Activated CD4-positive, alpha-beta T cell treated with anti-CD3 and anti-CD28 coated beads, Interleukin-2, amount 50 U/mL, for 16 hours (primary cell): ENCODE measurements around the gene PDLIM4.
A peak's percentile ranks its signal among the peaks of the same experiment; 100 is the strongest.

Experiments
- DNase-seq: peaks from one replicate; pipeline ENCODE4 v3.0.0-alpha.2; 2020

Gene PDLIM4

DNA sequence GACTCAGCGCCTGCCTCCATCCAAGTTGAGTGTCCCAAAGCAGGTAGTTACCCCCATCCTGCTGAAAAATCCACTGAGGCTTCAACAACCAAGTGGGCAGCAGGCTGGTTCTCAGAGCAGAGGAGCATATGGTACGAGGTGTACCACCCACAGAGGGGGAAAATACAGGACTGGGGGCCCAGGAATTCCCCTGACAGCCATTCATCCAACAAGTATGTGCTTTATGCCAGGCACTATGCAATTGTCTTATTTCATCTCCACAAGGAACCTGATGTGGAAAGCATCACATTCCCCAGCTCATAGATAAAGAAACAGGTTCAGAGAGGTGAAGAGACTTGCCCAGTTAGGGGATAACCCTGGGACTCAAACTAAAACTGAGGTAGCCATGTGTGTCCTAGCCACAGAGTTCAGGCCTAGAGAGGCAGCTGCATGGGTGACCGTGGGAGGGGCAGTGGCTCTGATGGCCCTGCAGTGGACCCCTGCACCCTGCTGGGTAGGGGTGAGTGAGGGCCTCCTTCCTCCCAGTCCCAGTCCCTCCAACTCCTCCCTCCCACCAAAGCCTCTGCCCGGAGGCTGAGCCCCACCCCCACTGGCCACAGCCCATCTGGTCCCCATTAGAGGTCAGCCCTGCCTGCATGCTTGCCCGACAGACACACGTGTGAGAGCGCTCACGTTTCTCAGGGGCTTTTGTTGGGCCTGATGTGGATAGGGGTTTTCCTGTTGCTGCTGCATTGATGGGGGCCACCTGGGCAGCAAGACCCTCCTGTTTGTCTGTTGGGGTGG, 11.5 kb downstream of the PDLIM4 start:
- DNase-seq, result no peak

DNA sequence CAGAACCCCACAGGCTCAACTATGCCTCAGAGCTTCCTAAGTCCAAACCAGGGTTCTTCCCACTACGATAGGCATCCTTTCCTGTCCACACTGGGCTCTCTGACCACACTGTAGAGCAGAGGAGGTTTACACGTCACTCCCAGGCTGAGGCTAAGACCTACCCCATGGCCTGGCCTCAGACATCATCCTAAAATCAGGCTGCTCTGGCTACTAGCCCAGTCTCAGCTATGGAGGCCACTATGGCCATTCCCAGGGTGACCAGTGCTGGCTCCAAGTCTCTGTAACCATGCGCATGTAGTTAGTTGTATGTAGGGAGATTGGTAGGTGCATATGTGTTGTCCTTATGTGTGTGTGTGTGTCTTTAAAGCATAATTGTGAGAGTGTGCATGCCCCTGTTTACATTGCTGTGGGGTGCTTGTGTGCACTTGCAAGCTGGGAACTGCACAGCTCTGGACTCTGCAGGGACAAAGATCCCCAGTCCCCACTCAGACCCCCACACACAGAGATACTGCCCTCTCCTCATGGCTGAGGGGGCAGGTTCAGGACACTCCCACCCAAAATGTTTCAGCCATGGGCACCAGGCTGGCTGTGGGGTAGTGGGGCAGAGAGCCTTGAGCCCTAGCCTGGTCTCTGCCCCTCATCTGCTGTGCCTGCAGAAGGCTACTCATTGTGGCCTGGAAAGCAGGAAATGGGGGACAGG, 12.3 kb downstream of the PDLIM4 start:
- no peak for DNase-seq

DNA sequence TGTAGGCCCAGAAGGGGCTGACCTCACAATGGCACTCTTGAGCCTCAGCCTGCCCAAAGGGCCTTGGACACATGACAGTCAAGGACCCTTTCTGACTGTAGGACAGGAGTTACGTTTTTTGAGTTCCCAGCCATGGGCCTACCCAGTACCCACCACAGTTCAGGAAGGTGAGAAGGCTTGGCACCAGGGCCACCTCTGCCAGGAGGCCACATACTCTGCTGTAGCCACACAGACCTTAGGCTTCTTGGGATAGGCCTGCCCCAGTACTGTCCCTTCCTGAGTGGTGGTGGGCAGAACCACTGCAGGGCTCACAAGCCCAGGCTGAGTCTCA, 12.8 kb downstream of the PDLIM4 start:
- DNase-seq, result no peak

DNA sequence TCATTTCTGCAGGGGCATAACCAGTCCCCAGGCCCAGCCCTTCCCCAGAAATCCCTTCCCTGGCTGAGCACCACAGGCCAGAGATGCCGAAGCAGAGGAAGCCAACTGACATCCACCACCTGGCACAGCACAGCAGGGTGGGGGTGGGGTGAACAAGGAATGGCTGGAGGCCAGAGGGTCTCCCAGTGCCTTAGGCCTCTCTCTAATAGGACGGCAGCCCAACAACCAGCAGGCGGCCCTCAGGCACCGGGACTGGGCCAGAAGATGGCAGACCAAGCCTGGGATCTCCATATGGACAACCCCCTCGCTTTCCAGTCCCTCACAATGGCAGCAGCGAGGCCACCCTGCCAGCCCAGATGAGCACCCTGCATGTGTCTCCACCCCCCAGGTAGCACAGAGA, 13.2 kb downstream of the PDLIM4 start:
- no peak for DNase-seq

DNA sequence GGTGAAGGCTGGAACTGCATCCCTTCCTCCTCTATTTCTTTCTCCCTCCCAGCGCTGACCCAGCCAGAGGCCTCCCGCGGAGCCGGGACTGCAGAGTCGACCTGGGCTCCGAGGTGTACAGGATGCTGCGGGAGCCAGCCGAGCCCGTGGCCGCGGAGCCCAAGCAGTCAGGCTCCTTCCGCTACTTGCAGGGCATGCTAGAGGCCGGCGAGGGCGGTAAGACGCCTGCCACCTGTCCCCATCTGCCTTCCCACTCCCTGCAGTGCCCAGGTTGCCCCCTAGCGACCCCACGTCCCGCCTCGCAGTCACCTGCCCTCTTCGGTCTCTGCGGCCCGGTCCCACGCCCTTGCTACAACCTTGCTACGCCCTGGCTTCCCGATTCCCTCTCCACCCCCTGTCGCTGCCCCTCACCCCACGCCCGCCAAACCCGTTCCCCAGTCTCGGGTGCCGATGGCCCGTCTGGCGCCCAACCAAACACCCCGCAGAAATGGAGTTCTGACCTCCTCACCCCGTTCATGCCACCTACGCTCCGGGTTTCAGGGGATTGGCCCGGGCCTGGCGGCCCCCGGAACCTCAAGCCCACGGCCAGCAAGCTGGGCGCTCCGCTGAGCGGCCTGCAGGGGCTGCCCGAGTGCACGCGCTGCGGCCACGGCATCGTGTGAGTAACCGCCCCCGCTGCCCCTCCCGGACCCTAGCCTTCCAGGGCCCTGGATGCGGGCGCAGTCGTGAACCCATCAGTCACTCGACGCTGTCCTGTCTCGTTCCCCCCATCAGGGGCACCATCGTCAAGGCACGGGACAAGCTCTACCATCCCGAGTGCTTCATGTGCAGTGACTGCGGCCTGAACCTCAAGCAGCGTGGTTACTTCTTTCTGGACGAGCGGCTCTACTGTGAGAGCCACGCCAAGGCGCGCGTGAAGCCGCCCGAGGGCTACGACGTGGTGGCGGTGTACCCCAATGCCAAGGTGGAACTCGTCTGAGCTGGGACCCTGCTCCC, 14.1 kb downstream of the PDLIM4 start:
- no peak for DNase-seq

DNA sequence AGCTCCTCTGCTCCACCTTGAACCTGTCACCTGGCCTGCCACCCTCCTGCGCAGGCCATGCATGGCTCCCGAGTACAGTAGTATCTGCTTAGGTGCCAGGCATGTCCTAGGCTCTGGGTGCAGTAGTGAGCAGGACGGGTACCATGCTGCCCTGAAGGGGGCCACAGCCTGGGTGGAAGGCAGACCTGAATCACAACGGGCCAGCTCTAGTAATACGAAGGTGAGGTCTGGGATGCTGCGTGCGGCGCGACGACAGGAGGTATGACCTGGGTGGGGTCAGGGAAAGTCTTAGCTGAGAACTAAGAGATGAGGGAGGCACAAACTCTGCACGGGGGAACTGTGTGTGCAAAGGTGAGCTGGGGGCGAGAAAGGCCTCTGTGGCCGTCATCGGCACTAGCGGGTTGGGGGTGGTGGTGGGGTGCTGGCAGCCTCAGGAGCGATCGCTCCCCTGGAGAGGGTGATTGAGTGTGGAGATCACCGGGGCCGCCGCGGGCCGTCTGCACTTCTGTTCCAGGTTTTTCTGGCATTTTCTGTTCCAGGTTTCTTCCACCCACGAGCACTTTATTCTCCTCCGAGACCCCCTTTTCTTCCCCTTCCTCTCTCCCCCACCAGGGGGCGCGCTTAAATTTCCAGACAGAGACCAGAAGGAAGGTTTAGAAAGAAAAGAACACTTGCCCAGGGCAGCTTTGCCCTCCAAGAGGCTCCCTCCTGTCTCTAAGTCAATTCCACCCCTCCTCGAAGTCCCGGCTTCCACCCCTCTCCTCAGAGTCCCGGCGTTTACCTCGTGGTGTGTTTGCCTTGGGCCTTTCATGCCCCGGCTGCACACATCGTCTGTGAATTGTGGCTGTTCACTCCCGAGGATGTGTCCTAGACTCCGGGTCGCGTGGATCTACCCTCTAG, 15.1 kb downstream of the PDLIM4 start:
- peak; percentile 69 for DNase-seq

DNA sequence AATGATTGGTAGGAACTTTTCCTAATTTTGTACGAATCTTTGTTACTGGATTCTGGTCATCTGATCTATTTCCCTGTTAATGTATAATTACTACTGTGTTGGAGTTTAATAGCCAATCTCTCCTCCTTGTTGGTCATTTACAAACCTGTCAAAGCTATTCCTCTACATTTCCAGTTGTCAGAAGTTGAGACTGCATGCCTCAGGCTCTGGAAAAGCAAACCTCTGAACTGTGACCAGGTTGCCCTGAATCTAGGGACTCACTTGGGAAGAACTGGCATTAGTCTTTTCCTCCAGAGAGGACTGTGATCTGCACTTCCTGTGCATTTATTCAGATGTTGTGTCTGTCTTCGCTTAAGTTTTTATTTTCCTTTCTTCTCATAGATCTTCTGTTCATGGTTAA, 16.1 kb downstream of the PDLIM4 start:
- no peak for DNase-seq

DNA sequence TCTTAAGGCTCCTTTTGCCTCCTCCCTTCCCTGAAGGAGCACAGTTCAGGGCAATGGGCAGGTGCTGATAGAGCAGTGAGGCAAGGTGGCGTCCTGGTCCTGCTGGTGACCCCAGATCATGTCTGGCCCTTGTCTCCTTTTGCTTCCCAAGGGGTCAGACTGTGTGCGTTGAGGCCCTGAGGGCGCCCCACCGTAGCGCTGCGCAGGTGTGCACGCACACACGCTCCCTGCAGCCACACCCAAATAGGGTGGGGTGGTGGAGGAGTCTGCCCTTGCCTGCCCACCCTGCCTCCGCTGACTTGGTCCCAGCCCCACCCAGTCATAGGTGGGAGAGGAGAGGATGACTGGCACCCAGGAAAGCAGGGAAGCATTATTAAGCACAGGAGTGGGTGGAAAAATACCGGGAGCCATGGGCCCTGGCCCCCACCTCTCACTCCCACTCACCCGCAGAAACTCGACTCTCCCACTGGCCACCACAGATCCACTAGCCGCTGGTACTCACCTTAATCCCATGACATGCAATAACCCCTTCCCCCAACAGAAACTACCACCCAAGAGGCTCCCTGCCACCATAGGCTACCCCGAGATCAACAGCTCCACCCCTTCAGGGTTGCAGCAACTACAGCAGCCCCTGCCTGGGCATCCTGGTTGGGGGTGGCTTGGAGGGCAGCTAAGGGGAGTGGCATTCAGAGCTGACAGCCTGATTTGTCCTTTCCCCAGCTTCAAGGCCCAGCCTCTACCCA, 16.7 kb downstream of the PDLIM4 start:
- no peak for DNase-seq

DNA sequence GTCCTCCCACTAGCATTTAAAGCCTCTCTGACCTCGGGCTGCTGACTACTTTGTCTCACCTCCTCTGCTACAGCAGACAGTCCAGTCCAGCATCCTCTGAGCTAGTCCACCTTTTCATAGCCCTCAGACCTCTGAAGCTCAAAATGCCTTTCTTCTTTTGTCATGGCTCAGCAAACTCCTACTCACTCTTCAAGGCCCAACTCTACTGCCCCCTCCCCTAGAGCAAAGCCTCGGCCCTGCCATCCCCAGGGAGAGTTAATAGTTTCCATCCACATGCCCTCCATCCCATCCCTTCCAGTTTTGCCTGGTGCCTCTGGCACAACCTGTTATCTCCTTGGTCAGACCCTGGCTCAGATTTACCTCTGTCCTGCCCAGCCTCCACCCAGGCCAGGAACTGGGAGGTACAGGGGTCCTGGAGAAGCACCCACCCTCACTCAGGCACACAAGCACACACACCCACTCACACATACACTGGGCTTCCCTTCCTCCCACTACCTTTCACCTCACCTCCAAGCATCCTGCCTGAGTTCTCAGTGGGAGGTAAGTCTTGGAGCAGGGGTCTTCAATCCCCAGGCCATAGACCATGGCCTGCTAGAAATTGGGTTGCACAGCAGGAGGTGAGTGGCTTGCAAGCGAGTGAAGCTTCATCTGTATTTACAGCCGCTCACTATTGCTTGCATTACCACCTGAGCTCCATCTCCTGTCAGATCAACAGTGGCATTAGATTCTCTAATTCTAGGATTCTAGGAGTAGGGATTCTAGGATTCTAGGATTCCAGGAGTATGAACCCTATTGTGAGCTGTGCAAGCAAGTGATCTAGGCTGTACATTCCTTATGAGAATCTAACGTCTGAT, 18.1 kb downstream of the PDLIM4 start:
- no peak for DNase-seq

DNA sequence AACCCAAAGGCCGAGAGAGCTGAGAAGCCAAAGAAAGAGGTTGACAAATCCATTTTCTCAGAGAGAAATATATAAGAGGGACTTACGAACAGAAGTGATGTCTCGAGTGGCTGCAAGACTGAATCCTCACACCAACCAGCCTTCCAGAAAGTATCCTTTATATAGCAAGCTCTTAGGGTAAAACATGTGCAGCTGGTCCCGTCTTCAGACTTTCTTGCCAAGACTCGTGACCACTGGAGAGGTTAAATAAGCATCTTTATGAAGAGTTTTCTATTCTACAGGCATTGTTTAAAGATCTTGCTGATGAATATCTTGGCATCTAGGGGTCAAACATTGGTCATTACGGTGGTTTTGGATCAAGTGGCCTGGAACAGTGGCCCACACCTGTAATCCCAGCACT, 19.8 kb downstream of the PDLIM4 start:
- no peak for DNase-seq

DNA sequence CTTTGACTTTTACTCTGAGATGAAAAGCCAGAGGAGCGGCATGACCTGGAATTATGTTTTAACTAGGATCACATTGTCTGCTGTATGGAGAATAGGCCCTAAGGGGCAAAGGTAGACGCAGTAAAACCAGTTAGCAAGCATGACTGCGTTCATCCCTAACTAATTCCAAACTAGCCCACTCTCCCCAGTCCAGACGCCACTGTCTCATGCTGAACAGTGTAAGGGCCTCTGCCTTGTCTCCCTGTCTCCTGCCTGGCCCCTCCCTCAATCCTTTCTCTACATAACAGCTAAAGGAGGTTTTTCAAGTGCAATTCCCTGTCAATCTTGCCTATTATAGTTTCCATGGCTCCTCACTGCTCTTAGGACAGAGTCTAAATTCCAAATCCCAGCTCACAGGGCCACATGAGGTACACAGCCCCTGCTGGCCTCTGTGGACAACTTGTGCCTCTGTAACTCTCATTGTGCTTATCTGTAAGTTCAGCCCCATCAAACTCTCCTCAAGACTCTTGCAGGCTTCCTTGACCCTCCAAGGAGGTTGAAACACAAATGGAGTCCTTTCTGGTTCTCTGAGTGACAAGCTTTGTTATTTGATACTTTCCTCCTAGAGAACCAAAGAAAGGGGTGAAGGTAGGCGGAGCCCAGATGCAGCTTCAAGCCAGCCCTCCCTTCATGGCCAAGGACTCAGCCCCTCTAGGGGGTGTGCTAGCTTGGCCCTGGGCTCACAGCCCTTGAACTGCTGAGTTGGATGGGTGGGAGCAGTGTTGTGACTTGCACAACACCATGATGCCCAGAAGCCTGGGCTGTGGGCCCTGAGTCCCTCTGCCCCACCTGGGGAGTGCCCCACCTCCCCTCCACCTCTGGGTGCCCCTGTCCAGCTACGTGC, 20.7 kb downstream of the PDLIM4 start:
- no peak for DNase-seq

DNA sequence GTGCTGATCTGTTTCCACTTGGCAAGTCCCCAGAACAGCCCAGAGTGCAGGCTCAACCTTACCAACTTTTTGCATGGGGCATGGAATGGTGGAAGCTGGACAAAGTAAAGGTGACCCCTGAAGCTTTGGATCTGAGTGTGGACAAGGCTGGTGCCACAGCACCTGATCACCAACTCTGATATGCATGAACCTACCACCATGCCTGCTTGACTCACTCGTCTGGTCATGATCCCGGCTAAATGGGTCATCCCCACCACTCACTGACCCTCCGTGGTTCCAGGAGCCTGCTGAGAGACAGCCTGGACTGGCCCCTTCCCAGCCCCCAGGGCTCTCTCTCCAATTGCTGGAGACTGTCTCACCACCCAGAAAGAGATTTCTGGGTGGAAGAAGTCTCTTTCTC, 22.3 kb downstream of the PDLIM4 start:
- no peak for DNase-seq

DNA sequence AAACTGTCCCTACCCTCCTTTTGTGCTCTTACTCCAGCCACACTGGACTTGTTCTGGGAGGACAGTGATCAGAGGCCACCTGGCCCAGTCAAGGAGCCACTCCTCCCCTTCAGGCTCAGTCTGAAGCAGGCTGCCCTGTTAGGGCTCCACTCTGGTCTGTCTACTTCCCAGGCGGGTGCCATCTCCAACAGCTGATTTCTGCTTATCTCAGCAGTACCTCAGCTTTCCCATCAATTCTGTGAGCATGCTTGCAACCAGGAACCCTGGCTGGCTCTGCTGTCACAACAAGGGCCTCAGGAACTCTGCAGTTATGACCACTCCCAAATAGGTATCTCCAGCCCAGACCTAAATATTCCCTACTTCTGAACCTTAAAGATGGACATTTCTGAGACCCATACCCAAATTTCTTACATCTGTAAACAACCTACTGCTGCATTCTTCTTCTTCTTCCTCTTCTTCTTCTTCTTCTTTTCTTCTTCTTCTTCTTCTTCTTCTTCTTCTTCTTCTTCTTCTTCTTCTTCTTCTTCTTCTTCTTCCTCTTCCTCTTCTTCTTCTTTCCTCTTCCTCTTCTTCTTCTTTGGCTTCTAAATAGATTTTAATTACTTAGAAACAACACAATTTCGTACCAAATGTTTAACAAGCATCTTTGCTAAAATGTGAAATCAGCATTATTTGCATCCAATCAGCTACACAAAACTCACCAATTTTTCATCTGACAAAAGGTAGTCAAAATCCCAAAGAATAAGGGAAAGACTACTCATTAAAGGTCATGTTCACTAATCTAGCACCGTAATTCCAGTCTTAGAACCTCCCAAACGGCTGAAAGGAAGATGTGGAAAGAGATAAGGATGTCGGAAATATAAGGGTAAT, 23.1 kb downstream of the PDLIM4 start:
- DNase-seq, result no peak

DNA sequence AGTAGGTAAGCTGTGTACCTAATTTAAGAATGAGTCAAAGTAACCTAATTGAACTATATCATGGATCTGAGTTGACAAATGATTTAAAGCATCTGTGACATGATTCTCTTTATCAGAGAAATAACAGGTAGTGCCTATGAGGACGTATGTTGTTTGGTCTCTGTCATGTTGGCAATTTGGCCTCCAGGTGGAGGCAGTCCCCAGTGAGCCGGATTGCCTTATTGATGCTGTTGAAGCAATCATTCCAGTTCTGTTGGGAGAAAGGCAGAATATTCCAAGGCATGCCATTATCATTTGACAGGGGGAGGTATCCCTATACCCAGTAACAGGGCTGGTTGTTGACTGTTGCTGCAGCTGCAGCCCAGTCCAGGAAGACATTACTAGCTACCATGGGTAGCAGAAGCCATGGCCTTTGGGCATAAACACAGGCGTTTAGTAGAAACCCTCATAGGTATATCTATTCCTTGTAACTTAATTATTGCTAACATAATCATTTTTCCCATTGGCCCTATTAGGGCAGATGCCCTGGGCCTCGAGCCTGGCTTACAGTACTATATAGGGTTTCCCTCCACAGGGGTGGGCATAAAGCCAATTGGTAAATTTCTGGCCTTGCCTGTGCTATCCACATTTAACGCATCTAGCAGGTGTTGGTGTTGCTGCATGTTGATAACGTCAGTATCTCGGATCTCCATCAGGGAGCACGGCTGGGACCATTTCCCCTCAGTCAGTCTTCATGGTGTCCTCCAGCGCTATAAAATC, 24.5 kb downstream of the PDLIM4 start:
- no peak for DNase-seq

DNA sequence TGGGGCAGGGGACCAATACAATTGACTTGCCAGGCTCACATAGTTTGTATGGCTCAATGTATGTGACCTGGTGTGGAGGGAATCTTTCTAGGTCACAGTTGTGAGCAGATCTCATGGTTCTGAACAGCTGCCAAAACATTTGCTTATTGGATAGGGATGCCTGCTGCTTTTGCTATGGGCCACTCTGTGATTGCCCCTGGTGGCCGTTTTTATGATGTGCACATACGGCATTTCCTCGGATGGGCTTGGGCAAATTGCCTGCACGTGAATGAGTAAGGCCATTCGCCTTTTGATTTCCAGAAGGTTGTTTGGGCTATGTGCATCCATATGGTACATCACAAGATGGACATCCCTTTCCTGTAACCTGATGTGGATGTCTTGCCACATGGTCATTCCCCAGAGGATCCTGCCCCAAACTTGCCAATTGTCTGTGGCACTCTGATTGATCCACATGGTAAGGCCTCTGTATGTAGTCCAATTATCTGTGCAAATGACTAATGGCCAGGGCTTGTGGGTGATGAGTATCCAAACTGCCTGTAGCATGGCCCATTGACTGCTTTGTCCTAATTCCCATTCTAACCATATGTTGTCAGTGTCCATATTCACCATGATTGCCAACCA, 26.0 kb downstream of the PDLIM4 start:
- no peak for DNase-seq

DNA sequence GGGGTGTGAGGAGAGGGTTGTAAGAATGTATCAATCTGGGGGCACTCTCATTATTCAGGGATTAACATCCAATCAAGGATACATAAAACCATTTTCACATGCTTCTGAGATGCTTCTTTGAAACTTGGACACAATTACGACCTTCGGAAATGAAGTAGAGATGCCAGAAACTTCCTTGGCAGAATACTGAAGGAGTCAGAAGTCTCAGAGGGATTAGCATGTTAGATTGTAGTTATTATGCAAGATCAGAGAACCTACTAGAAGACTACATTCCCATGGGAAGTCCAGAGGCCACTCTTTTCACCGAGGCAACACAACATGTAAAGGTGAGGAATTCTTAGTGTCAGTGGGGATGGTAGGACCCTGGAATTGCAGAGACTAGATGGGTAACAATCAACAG, 31.6 kb downstream of the PDLIM4 start:
- DNase-seq, result no peak

DNA sequence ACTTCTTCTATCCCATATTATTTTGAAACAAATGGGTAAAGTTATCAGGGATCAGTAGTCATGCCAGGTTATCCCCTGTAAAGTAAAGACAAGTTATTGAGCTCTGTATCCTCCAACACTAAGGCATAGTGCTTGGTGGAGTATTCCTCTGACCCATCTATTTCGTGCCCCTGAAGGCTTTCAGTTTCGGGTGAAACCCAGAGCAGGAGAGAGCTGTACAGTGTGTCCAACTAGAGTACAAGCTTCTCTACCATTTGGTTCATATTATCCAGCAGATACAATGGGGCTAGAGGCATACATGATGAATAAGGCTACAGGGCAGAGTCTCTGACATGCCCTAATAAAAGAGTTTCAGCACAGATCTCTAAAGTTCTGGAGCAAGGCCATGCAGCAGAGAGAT, 33.5 kb downstream of the PDLIM4 start:
- no peak for DNase-seq
